ENCODE results near the gene LMCD1. TPM values are rescaled to one million over a fixed set of nuclear protein-coding genes. Genes with fewer than 3 reads are reported as not detected.

Gene LMCD1
- total RNA-seq, 1 donor from 2014 or later = 119 TPM

DNA sequence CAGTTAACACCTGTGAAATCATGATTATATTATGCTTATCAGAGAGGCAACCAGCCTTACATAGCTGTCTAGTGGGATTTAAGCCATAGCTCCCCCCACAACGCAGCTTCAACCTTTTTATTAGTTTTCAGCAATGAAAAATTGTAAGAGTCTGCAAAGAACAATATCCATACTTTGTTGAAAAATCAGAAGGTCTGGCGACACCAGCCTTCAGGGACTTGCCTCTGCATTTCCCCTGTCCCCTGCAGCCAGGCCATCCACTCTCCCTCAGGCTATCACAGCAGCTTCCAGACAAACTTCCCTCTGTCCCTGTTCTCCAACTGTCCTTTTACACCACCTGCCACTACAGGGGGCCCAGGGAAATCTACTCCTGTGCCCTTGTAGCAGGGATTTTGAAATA, 83.0 kb downstream of the LMCD1 start:
- DNase-seq (ENCODE audit: low read depth) = no peak

DNA sequence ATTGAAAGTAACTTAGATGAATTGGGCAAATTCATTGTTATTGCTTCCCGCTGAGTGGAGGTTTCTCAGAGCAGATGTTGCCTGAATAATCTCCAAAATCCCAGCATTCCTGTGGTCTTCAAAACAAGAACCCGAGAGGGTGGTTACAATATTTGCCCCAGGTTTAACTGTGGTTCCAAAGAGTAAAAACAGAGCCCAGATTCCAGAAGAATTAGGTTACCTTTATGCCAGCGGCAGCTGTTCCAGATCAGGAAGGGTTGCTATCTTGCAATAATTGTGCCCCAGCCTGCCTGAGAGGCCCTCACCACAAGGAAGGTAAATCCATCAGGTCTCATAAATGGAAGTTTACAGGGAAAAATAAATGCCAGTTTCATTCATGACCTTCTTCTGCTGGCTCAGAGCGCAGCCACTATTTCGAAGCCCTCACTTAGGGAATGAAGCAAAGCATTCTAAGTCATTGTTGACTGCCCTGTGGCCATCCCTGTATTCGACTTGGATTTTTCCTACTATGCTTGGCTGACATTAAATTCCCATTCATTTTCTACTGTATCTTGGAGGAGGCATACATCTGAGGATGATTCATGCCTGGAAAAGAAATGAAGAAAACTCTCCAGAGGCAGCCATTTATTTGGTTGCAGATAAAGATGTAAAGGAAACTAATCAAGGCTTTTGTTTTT, 88.4 kb downstream of the LMCD1 start:
- DNase-seq (ENCODE audit: low read depth) = no peak

DNA sequence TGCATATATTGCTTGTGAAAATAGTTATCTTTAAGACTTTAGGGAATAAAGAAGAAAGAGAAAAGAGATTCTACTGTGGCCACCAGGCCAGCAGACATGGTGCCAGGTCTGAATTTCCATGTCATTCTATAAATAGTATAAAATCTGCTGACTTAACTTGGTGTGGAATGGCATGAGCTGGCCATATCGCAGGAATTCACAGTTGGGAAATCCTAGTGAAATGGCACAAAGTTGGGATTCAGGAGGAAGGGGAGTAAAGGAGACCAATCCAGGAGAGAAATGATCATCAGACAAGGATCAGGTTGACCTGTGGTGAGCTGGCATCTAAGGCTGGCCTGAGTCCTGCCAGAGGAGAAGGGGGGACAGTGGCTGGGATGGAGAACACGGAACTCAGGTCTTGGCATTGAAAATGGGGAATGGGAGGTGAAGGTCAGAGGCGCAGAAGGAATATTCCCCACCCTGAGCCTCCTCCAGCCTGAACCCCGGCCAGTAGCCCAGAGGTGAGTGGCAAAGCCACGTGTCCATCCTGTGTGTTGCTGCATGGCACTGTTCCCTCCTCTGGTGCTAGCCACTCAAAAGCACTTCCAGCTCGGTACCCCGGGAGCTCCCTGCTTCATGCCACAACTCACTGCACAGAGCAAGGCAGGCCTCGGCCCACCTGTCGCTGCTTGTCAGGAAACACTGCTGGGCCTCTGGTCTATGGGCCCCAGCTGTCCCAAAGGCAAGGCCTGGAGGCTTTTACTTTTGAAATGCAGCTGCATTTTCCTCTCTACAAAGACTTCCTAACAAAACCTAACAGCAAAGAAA, 91.6 kb downstream of the LMCD1 start:
- no peak for DNase-seq (ENCODE audit: low read depth)

DNA sequence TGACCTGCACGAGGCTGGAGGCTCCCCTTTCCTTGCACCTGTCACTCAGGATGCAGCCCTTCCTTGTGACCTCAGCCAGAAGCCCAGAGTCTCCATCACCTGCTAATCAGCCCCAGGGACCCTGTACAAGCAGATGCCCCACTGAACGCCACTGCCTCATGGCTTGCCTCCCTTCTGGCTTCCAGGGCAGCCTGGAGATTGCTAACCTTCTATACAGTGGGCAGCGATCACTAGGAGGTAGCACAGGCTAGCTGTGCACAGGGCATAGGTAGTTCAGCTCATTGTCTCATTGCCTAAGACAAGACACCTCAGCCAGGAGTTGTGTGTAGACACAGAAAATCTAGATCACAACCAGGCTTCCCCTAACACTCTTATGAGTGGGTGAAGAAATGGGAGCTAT, 93.6 kb downstream of the LMCD1 start:
- no peak for DNase-seq (ENCODE audit: low read depth)

DNA sequence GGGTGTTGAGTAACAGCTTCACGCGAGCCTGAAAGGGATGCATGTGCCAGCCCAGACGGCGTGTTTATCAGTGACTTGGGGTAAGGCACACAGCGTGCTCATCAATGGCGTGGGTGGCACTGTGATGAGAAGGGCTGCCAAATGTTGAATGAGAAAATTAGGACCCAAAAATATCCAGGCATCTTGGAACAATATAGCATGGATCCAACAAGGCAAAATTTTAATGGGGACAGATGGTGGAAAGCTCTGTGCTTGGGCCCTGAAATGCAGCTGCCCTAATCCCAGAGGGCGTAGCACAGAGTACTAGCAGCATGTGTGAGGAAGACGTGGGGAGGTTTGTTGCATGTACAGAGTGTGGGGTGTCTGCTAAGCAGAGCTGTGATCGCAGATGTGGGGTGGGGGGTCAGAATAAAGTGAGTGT, 94.1 kb downstream of the LMCD1 start:
- DNase-seq (ENCODE audit: low read depth) = no peak

- DNase-seq (ENCODE audit: low read depth) = no peak
These were observed 94.9 kb downstream of the LMCD1 start for GRCh38 chr3:8596321-8597218.

DNA sequence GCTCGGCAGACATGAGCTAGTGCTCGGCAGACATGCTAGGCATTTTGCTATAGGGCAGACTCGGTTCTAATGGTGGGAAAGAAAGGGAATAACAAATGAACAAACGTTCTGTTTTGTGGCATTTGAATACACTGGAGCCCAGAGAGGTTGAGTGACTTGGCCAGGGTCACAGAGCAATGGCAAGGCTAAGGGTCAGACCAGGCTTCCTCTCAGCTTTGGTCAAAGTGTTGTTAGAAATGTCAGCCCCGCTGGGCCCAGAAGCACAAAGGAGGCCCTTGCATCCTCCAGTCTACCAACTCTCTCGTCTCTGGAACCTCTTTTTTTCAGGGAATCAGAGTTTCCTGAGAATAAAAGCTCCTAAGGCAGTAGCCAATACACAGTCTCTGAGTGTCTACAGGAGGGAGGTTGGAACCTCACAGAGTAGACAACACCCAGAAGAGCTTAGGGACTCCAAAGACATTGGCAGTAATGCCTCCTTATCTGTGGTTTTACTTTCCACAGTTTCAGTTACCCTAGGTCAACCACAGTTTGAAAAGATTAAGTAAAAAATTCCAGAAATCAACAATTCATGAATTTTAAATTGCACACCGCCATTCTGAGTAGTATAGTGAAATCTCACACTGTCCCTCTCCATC, 95.7 kb downstream of the LMCD1 start:
- no peak for DNase-seq (ENCODE audit: low read depth)

DNA sequence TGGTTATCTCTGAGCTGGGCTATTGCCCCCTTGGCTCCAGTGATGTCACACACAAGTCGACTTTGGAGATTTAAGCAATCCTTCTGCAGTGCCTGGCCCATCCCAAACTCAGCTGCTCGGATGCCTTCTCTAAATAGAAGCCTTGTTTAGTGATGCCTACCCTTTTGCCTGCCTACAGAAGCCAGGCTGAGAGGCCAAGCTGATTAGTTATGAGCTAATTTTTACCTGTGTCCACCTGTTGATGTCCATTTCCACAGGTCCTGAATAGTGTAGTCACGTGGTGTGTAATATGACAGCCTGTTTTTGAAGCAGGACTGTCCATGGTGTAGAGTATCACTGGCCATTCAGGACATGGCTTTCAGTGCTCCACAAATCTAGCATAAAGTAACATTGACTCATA, 97.5 kb downstream of the LMCD1 start:
- DNase-seq (ENCODE audit: low read depth) = no peak

- no peak for DNase-seq (ENCODE audit: low read depth)
These were observed 98.8 kb downstream of the LMCD1 start for GRCh38 chr3:8600457-8600856.

GRCh38 chr3:8603115-8603710, 101.6 kb downstream of the LMCD1 start:
- DNase-seq (ENCODE audit: low read depth) = no peak

DNA sequence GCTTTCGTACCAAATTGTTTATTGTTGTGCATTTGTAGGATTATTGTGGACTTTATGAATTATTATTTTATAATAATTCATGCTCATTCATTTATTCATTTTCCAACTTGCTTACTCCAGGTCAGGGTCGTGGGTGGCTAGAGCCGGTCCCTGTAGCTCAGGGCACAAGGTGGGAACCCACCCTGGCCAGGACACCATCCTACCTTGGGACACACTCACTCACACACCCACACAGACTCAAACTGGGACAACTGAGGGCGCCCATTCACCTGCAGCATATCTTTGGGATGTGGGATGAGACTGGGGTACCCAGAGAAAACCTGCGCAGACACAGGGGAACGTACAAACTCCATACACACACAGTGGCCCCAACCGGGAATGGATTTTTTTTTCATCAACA, 102.4 kb downstream of the LMCD1 start:
- no peak for DNase-seq (ENCODE audit: low read depth)

DNA sequence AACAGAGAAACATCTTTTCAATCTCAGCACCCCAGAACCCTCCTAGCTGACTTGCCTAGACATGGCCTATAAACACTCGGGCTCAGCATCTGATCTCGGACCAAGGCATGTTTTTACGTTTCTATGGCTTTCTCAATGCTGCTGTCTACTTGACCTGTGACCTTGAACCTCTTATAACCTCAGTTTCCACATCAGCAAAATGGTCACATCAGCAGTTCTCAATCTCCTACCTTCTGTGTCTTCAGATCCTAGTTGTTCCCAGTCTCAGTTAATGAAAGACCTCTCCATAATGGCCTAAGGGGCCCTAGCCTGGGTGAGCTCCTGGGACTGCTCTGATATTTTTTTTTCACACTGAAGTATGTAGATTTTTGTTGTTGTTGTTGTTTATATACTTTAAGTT, 103.4 kb downstream of the LMCD1 start:
- DNase-seq (ENCODE audit: low read depth) = no peak

- DNase-seq (ENCODE audit: low read depth) = no peak
These were observed 105.1 kb downstream of the LMCD1 start for GRCh38 chr3:8606701-8607231.

GRCh38 chr3:8607234-8608040, 105.8 kb downstream of the LMCD1 start:
- peak; percentile 68 for DNase-seq (ENCODE audit: low read depth)

- DNase-seq (ENCODE audit: low read depth) = no peak
These were observed 106.6 kb downstream of the LMCD1 start for GRCh38 chr3:8608041-8608790.

DNA sequence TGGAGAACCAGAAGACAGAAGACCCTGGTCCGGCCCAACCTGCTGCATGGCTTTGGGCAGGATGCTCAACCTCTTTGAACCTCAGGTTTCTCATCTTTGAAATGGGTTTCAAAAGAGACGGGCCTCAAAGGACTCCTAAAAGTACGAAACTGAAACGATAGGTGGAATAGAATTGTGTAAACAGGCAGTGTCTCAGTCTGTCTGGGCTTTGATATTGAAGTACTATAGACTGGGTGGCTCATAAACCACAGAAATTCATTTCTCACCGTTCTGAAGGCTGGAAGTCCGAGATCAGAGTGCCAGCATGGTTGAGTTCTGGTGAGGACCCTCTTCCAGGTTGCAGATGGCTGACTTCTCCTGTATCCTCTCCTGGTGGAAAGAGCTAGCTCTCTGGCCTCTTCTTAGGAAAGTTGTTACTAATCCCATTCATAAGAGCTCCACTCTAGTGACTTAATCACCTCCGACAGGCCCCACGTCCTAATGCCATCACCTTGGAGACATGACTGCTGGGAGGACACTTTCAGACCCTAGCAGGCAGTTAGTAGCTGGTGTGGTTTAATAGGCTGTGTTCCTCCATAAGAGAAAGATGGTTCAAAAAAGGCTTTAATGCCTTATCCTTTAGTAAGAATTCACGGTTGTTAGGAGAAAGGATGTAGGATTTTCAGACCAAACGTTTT, 107.3 kb downstream of the LMCD1 start:
- no peak for DNase-seq (ENCODE audit: low read depth)

GRCh38 chr3:8610951-8611350, 109.3 kb downstream of the LMCD1 start:
- DNase-seq (ENCODE audit: low read depth) = no peak

DNA sequence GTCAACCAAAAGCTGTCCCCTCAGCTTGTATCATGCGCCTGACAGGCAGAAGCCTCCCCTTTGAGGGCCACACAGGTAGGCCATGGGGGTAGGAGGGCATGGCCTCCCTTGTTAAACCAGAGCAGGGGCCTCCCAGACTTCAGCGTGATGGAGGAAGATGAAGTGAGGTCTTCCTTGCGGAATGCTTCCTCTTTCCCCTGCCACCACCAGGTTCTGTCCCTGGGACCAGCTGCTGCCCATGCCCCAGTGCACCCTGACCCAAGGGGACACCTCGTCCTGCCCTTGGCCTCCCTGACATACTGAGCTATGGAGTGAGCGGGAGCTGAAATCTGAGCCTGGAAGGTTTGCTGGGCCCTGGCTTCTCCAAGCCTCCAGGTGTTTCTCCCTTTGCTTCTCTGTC, 116.3 kb downstream of the LMCD1 start:
- no peak for DNase-seq (ENCODE audit: low read depth)

DNA sequence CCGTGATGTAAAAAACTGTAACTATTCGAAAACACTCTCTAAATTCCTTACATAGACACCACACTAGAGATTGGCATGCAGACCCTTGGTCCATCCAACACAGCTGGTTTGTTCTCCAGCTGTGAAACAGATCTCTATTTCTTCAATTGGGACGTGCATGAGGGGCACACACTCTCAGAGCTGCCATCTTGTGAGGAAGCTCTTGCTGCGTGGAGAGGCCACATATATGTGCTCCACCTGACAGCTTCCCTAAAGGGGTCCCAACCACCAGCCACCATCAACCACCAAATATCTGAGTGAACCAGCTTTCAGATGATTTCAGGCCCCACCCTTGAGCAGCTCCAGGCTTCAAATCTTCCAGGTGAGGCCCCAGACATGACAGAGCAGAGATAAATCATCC, 117.3 kb downstream of the LMCD1 start:
- DNase-seq (ENCODE audit: low read depth) = no peak
